ENCODE measurements around the gene NCOR1. TPM values are rescaled to one million over a fixed set of nuclear protein-coding genes. Genes with fewer than 3 reads are reported as not detected.
"Not testable (repeated sequence)": the region's sequence is repeated elsewhere in the genome, so short reads cannot be mapped to it uniquely, and the experiment has no call there.

Gene NCOR1
- total RNA-seq, 1 donor, result 86.9 TPM

DNA sequence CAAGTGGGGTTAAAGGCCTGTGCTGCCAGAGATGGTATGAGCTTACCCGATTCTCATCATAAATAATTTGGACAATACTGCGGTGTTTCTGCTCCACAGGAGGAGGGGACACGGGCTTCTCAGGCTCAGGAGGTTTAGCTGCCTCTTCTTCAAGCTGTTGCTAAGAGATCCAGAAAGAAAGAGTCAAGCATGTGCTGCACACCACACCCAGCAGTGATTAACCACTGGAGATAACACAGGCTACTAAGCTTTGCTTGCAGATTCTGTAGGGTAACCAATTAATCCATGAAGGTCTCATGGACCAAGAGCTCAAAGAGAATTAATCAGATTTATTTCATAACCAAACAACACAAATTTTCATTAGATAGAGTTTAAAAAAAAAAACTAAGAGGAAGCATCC lies 56.6 kb downstream of the NCOR1 start:
- no peaks in the 10 kb centered on the region for H3K27me3 ChIP-seq (ENCODE audit: insufficient read depth, low read length)
- no peaks in the 10 kb centered on the region for H3K4me1 ChIP-seq (ENCODE audit: insufficient read depth, low read length)
- no peak overlapping the region for H3K4me2 ChIP-seq (ENCODE audit: insufficient read depth, low read length)
- H3K79me2 ChIP-seq (ENCODE audit: insufficient read depth, low read length), result peaks cover 26% of the 10 kb centered on the region
- no peak overlapping the region for H3K27ac ChIP-seq (ENCODE audit: low read depth, low read length)
- TF ChIP-seq, protein P1, sequence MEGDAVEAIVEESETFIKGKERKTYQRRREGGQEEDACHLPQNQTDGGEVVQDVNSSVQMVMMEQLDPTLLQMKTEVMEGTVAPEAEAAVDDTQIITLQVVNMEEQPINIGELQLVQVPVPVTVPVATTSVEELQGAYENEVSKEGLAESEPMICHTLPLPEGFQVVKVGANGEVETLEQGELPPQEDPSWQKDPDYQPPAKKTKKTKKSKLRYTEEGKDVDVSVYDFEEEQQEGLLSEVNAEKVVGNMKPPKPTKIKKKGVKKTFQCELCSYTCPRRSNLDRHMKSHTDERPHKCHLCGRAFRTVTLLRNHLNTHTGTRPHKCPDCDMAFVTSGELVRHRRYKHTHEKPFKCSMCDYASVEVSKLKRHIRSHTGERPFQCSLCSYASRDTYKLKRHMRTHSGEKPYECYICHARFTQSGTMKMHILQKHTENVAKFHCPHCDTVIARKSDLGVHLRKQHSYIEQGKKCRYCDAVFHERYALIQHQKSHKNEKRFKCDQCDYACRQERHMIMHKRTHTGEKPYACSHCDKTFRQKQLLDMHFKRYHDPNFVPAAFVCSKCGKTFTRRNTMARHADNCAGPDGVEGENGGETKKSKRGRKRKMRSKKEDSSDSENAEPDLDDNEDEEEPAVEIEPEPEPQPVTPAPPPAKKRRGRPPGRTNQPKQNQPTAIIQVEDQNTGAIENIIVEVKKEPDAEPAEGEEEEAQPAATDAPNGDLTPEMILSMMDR (IDR thresholded peaks at IDR 0.05; ENCODE audit: extremely low read depth, low read depth, low read length), result no peak
- DNase-seq (ENCODE audit: insufficient read length, low spot score, missing footprints), result no peak
- peaks cover 11% of the 10 kb centered on the region for H3K36me3 ChIP-seq (ENCODE audit: insufficient read depth, low read length)
- no peaks in the 10 kb centered on the region for H4K20me1 ChIP-seq (ENCODE audit: insufficient read depth, low read length)
- H3K4me3 ChIP-seq (ENCODE audit: insufficient read depth, low read length), result no peak overlapping the region
- no peaks in the 10 kb centered on the region for H3K9me3 ChIP-seq (ENCODE audit: low read depth, low read length)
- H2AFZ ChIP-seq (ENCODE audit: low read length), result no peak overlapping the region

DNA sequence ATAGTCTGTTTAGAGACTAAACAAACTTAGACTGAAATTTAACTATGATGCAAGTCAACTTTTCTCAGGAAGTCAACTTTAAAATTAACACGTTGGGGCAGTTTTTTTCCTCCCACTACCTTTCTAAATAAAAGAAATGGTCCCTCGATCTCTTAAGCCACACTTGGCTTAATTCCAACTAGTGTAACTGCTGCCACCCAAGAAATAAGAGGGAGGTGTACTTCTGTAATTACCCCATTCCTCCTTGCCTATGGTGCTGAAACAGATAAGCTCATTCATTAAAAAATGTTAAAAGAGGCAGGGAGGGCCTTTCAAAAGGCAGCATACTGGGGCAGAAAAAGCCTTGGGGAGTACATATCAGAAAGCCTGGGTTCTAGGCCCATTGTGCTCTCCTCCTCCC lies 59.8 kb downstream of the NCOR1 start:
- TF ChIP-seq, protein P1 (IDR thresholded peaks at IDR 0.05; ENCODE audit: extremely low read depth, low read depth, low read length), result no peak
- peaks cover 16% of the 10 kb centered on the region for H3K79me2 ChIP-seq (ENCODE audit: insufficient read depth, low read length)
- H3K4me1 ChIP-seq (ENCODE audit: insufficient read depth, low read length), result peaks cover under 1% of the 10 kb centered on the region
- peaks cover 2% of the 10 kb centered on the region for H4K20me1 ChIP-seq (ENCODE audit: insufficient read depth, low read length)
- H2AFZ ChIP-seq (ENCODE audit: low read length), result no peak overlapping the region
- no peak overlapping the region for H3K4me2 ChIP-seq (ENCODE audit: insufficient read depth, low read length)
- H3K27ac ChIP-seq (ENCODE audit: low read depth, low read length), result no peak overlapping the region
- no peak for DNase-seq (ENCODE audit: insufficient read length, low spot score, missing footprints)
- no peaks in the 10 kb centered on the region for H3K27me3 ChIP-seq (ENCODE audit: insufficient read depth, low read length)
- H3K9me3 ChIP-seq (ENCODE audit: low read depth, low read length), result no peaks in the 10 kb centered on the region
- H3K4me3 ChIP-seq (ENCODE audit: insufficient read depth, low read length), result no peak overlapping the region
- H3K36me3 ChIP-seq (ENCODE audit: insufficient read depth, low read length), result peaks cover 23% of the 10 kb centered on the region

DNA sequence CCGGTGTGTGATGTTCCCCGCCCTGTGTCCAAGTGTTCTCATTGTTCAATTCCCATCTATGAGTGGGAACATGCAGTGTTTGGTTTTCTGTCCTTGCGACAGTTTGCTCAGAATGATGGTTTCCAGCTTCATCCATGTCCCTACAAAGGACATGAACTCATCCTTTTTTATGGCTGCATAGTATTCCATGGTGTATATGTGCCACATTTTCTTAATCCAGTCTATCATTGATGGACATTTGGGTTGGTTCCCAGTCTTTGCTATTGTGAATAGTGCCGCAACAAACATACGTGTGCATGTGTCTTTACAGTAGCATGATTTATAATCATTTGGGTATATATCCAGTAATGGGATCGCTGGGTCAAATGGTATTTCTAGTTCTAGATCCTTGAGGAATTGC lies 63.0 kb downstream of the NCOR1 start:
- H3K27ac ChIP-seq (ENCODE audit: low read depth, low read length); H3K27me3 ChIP-seq (ENCODE audit: insufficient read depth, low read length); H4K20me1 ChIP-seq (ENCODE audit: insufficient read depth, low read length); H3K9me3 ChIP-seq (ENCODE audit: low read depth, low read length); H2AFZ ChIP-seq (ENCODE audit: low read length); H3K4me2 ChIP-seq (ENCODE audit: insufficient read depth, low read length); H3K4me3 ChIP-seq (ENCODE audit: insufficient read depth, low read length); H3K4me1 ChIP-seq (ENCODE audit: insufficient read depth, low read length); DNase-seq (ENCODE audit: insufficient read length, low spot score, missing footprints): not testable (repeated sequence)
- Histone ChIP-seq H3K36me3 (ENCODE audit: insufficient read depth, low read length) (peaks cover 27% of the 10 kb centered on the region), H3K79me2 (ENCODE audit: insufficient read depth, low read length) (peaks cover 15% of the 10 kb centered on the region)

DNA sequence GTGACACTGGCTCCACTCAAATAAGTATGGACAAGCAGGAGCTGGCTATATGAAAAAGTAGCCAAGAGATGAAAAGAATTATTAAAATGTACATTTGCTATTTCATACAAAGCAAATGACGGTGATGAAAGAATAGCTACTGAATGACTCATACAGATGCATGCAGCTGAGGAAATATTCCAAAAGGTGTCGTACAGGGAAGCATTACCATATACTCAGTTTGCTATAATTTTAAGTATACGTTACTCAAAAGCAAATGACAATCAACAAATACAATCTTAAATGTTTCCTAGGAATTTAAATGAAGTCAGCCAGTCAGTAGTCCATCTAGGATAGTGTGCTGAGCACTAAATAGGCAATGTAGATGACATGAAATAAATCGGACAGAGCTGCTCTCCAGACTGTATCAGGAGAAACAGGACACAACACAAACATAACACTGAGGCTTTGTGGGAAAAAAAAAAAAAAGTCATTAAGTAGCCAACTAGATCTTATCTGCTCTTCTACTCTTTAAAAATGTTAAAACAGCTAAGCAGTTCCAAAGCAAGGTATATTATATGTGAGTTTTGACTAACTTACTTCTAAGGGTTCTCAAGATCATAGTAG lies 65.0 kb downstream of the NCOR1 start:
- H3K4me1 ChIP-seq (ENCODE audit: insufficient read depth, low read length), result peaks cover 8% of the 10 kb centered on the region
- H3K27ac ChIP-seq (ENCODE audit: low read depth, low read length), result peak overlapping the region; percentile 36
- H4K20me1 ChIP-seq (ENCODE audit: insufficient read depth, low read length), result peaks cover 8% of the 10 kb centered on the region
- no peak for DNase-seq (ENCODE audit: insufficient read length, low spot score, missing footprints)
- H3K36me3 ChIP-seq (ENCODE audit: insufficient read depth, low read length), result peaks cover 24% of the 10 kb centered on the region
- H3K79me2 ChIP-seq (ENCODE audit: insufficient read depth, low read length), result peaks cover 10% of the 10 kb centered on the region
- TF ChIP-seq, protein P1 (IDR thresholded peaks at IDR 0.05; ENCODE audit: extremely low read depth, low read depth, low read length), result no peak
- no peaks in the 10 kb centered on the region for H3K27me3 ChIP-seq (ENCODE audit: insufficient read depth, low read length)
- H2AFZ ChIP-seq (ENCODE audit: low read length), result no peak overlapping the region
- H3K4me3 ChIP-seq (ENCODE audit: insufficient read depth, low read length), result no peak overlapping the region
- H3K9me3 ChIP-seq (ENCODE audit: low read depth, low read length), result no peaks in the 10 kb centered on the region
- no peak overlapping the region for H3K4me2 ChIP-seq (ENCODE audit: insufficient read depth, low read length)
